OCI-M2 (cell line): ENCODE measurements around the gene ZBTB18.
"Not testable (repeated sequence)": the region's sequence is repeated elsewhere in the genome, so short reads cannot be mapped to it uniquely, and the experiment has no call there.

Source experiments
- DNase-seq: peaks from one replicate; lab custom pipeline; 2025; ENCODE audit not compliant: unreplicated experiment; lab: John Stamatoyannopoulos, UW

Gene ZBTB18

GRCh38 chr1:244050835-244051444 lies at the start of gene ZBTB18:
ZBTB18 (plus strand) TSS chr1:244051283; CDS start chr1:244051432, 149 bp downstream.
- DNase-seq = no peak

- no peak for DNase-seq
These were observed 48.4 kb upstream of the ZBTB18 start for GRCh38 chr1:244002721-244003120.

- no peak for DNase-seq
These were observed 45.6 kb upstream of the ZBTB18 start for GRCh38 chr1:244005455-244005854.

- DNase-seq = no peak
These were observed 44.6 kb upstream of the ZBTB18 start for GRCh38 chr1:244006381-244006901.

- no peak for DNase-seq
These were observed 44.1 kb upstream of the ZBTB18 start for GRCh38 chr1:244006961-244007360.

- DNase-seq = no peak
These were observed 40.9 kb upstream of the ZBTB18 start for GRCh38 chr1:244010191-244010590.

GRCh38 chr1:244010703-244011123 lies 40.4 kb upstream of the ZBTB18 start:
- DNase-seq = no peak

- no peak for DNase-seq
These were observed 39.8 kb upstream of the ZBTB18 start for GRCh38 chr1:244011271-244011670.

- no peak for DNase-seq
These were observed 39.3 kb upstream of the ZBTB18 start for GRCh38 chr1:244011786-244012185.

- no peak for DNase-seq
These were observed 38.9 kb upstream of the ZBTB18 start for GRCh38 chr1:244012202-244012601.

- no peak for DNase-seq
These were observed 38.0 kb upstream of the ZBTB18 start for GRCh38 chr1:244013100-244013499.

- DNase-seq = not testable (repeated sequence)
These were observed 36.2 kb upstream of the ZBTB18 start for GRCh38 chr1:244014862-244015261.

GRCh38 chr1:244019982-244020485 lies 31.0 kb upstream of the ZBTB18 start:
- DNase-seq = no peak

GRCh38 chr1:244021427-244021826 lies 29.7 kb upstream of the ZBTB18 start:
- no peak for DNase-seq

- DNase-seq = no peak
These were observed 28.8 kb upstream of the ZBTB18 start for GRCh38 chr1:244022311-244022710.

- no peak for DNase-seq
These were observed 28.1 kb upstream of the ZBTB18 start for GRCh38 chr1:244022864-244023440.

- no peak for DNase-seq
These were observed 23.5 kb upstream of the ZBTB18 start for GRCh38 chr1:244027491-244028145.

- no peak for DNase-seq
These were observed 22.4 kb upstream of the ZBTB18 start for GRCh38 chr1:244028701-244029100.

- DNase-seq = no peak
These were observed 22.0 kb upstream of the ZBTB18 start for GRCh38 chr1:244029124-244029523.

- DNase-seq = no peak
These were observed 20.5 kb upstream of the ZBTB18 start for GRCh38 chr1:244030481-244031040.

GRCh38 chr1:244035358-244035757 lies 15.7 kb upstream of the ZBTB18 start:
- no peak for DNase-seq

- no peak for DNase-seq
These were observed 13.8 kb upstream of the ZBTB18 start for GRCh38 chr1:244037252-244037651.
